ENCODE results near the gene CHURC1. TPM values are rescaled to one million over a fixed set of nuclear protein-coding genes. Genes with fewer than 3 reads are reported as not detected.

Gene CHURC1
- total RNA-seq, 4 donors from 2014 or later, result 35.1 to 121 (median 62.4) TPM

- TF ChIP-seq POLR2A (IDR thresholded peaks at IDR 0.05), result no peak
- TF ChIP-seq, protein P1, sequence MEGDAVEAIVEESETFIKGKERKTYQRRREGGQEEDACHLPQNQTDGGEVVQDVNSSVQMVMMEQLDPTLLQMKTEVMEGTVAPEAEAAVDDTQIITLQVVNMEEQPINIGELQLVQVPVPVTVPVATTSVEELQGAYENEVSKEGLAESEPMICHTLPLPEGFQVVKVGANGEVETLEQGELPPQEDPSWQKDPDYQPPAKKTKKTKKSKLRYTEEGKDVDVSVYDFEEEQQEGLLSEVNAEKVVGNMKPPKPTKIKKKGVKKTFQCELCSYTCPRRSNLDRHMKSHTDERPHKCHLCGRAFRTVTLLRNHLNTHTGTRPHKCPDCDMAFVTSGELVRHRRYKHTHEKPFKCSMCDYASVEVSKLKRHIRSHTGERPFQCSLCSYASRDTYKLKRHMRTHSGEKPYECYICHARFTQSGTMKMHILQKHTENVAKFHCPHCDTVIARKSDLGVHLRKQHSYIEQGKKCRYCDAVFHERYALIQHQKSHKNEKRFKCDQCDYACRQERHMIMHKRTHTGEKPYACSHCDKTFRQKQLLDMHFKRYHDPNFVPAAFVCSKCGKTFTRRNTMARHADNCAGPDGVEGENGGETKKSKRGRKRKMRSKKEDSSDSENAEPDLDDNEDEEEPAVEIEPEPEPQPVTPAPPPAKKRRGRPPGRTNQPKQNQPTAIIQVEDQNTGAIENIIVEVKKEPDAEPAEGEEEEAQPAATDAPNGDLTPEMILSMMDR (IDR thresholded peaks at IDR 0.05), result no peak
- no peaks in the 10 kb centered on the region for H3K27me3 ChIP-seq
- intact Hi-C loops (cut with DNase I; ENCODE audit: low total_unique reads), result no loop called here
- H3K27ac ChIP-seq, result no peak overlapping the region
- DNase-seq, result no peak
- no peak overlapping the region for H3K4me3 ChIP-seq
- H3K36me3 ChIP-seq, result no peaks in the 10 kb centered on the region
- no peaks in the 10 kb centered on the region for H3K4me1 ChIP-seq
- H3K9me3 ChIP-seq, result no peaks in the 10 kb centered on the region
Measured at GRCh38 chr14:64919215-64919614, 5.0 kb downstream of the CHURC1 start.

GRCh38 chr14:64919618-64920017 lies 5.4 kb downstream of the CHURC1 start:
- Histone ChIP-seq H3K36me3 (no peaks in the 10 kb centered on the region), H3K4me1 (no peaks in the 10 kb centered on the region), H3K4me3 (no peak overlapping the region), H3K27ac (no peak overlapping the region), H3K27me3 (no peaks in the 10 kb centered on the region), H3K9me3 (no peaks in the 10 kb centered on the region)
- intact Hi-C loops (cut with DNase I; ENCODE audit: low total_unique reads), result no loop called here
- TF ChIP-seq POLR2A (IDR thresholded peaks at IDR 0.05), result no peak
- TF ChIP-seq, protein P1 (IDR thresholded peaks at IDR 0.05), result no peak
- DNase-seq, result no peak

DNA sequence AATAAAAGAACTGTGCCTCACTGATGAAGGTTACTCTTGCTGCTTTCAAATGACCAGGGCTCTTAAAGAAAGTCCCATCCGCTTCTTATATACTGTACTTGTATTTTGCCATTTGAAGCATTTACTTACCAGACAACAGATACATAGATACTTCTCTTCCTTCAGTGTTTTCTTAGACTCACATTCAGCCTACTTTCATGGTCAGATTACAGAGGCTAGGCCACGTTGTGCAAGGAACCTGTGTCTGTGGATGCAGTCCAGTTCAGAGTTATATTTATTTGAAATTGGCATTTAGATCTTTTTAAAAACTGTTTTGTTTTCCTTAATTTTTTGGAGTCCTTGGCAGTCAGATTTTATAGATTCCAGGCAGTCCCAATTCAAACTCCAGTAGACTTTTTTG lies 6.2 kb downstream of the CHURC1 start:
- Histone ChIP-seq H3K4me1 (no peaks in the 10 kb centered on the region), H3K27me3 (no peaks in the 10 kb centered on the region), H3K27ac (no peak overlapping the region), H3K4me3 (no peak overlapping the region), H3K9me3 (no peaks in the 10 kb centered on the region), H3K36me3 (no peaks in the 10 kb centered on the region)
- TF ChIP-seq, protein P1 (IDR thresholded peaks at IDR 0.05), result no peak
- TF ChIP-seq POLR2A (IDR thresholded peaks at IDR 0.05), result no peak
- DNase-seq, result no peak
- intact Hi-C loops (cut with DNase I; ENCODE audit: low total_unique reads), result no loop called here

DNA sequence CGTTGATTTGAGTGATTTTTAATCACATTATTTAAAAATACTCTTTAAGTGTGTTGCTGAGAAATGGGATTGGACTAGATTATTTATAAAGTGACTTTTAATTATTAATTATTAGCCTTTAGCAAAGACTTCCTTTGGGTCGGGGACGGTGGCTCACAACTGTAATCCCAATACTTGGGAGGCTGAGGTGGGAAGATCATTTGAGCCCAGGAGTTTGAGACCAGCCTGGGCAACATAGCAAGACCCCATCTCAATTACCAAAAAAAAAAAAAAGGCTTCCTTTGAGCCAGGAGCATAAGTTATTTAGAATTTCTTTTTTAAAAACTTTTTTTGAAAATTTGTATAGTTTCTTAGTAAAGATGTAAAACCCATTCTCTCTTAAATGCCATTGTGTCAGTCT lies 8.8 kb downstream of the CHURC1 start:
- Histone ChIP-seq H3K4me3 (no peak overlapping the region), H3K4me1 (no peaks in the 10 kb centered on the region), H3K27ac (no peak overlapping the region), H3K27me3 (no peaks in the 10 kb centered on the region), H3K9me3 (no peaks in the 10 kb centered on the region), H3K36me3 (no peaks in the 10 kb centered on the region)
- intact Hi-C loops (cut with DNase I; ENCODE audit: low total_unique reads), result no loop called here
- DNase-seq, result no peak
- TF ChIP-seq POLR2A (IDR thresholded peaks at IDR 0.05), result no peak
- TF ChIP-seq, protein P1 (IDR thresholded peaks at IDR 0.05), result no peak

GRCh38 chr14:64926398-64926995 lies 12.2 kb downstream of the CHURC1 start:
- no peaks in the 10 kb centered on the region for H3K4me1 ChIP-seq
- no peak overlapping the region for H3K4me3 ChIP-seq
- no peaks in the 10 kb centered on the region for H3K27me3 ChIP-seq
- no peak for TF ChIP-seq POLR2A (IDR thresholded peaks at IDR 0.05)
- TF ChIP-seq, protein P1 (IDR thresholded peaks at IDR 0.05), result no peak
- DNase-seq, result no peak
- H3K9me3 ChIP-seq, result no peaks in the 10 kb centered on the region
- intact Hi-C loops (cut with DNase I; ENCODE audit: low total_unique reads), result no loop called here
- no peaks in the 10 kb centered on the region for H3K36me3 ChIP-seq
- no peak overlapping the region for H3K27ac ChIP-seq

Measured in uterus (tissue), 4 donors.